Smooth muscle cell (in vitro differentiated cells): Measurements from ENCODE around the gene B4GAT1. TPM values are rescaled to one million over a fixed set of nuclear protein-coding genes. Genes with fewer than 3 reads are reported as not detected.
A peak's percentile ranks its signal among the peaks of the same experiment; 100 is the strongest.

Source experiments
- DNase-seq: peaks from one replicate; lab custom pipeline; 2025; ENCODE audit not compliant: unreplicated experiment; lab: John Stamatoyannopoulos, UW
- H2AFZ ChIP-seq: fragments of 200-600 bp; sonication (generic); 2 replicates; pipeline ENCODE4 v1.6.0; 2016; ENCODE audit warnings: antibody characterized with exemption, low read depth, mild to moderate bottlenecking
- H3F3A ChIP-seq: fragments of 200-600 bp; sonication (generic); 2 replicates; pipeline ENCODE4 v1.6.0; 2017; ENCODE audit warnings: antibody characterized with exemption, low read depth
- H3K27ac ChIP-seq: fragments of 200-600 bp; sonication (generic); 2 replicates; pipeline ENCODE4 v1.5.1; 2016; ENCODE audit warnings: low read depth, mild to moderate bottlenecking
- H3K27me3 ChIP-seq: fragments of 200-600 bp; sonication (generic); 2 replicates; pipeline ENCODE4 v1.6.1; 2016; ENCODE audit warnings: low read depth, mild to moderate bottlenecking
- H3K36me3 ChIP-seq: fragments of 200-600 bp; sonication (generic); 2 replicates; pipeline ENCODE4 v1.5.1; 2016; ENCODE audit warnings: low read depth
- H3K4me1 ChIP-seq: fragments of 200-600 bp; sonication (generic); 2 replicates; pipeline ENCODE4 v1.5.1; 2016; ENCODE audit warnings: low read depth
- H3K4me2 ChIP-seq: fragments of 200-600 bp; sonication (generic); 2 replicates; pipeline ENCODE4 v1.6.0; 2016; ENCODE audit warnings: mild to moderate bottlenecking
- H3K4me3 ChIP-seq: fragments of 200-600 bp; sonication (generic); 2 replicates; pipeline ENCODE4 v1.5.1; 2016; ENCODE audit warnings: mild to moderate bottlenecking
- H3K79me2 ChIP-seq: fragments of 200-600 bp; sonication (generic); 2 replicates; pipeline ENCODE4 v1.6.0; 2016; ENCODE audit warnings: low read depth, mild to moderate bottlenecking
- H3K9ac ChIP-seq: fragments of 200-600 bp; sonication (generic); 2 replicates; pipeline ENCODE4 v1.6.0; 2016; ENCODE audit warnings: low read depth
- H3K9me3 ChIP-seq: fragments of 200-600 bp; sonication (generic); replicated peaks from 2 replicates; pipeline ENCODE4 v1.5.1; 2016; ENCODE audit warnings: low read depth
- H4K20me1 ChIP-seq: fragments of 200-600 bp; sonication (generic); 2 replicates; pipeline ENCODE4 v1.6.0; 2016; ENCODE audit warnings: low read depth
- WGBS: methylation state at CpG from one replicate; pipeline ENCODE4 v1.1.7; 2016; ENCODE audit warnings: low lambda C conversion rate; 5-methylcytosine and 5-hydroxymethylcytosine counted together
- polyA plus RNA-seq: library from polyadenylated mRNA; unstranded; fragments of >200 nt; fragmentation: Nextera tagmentation; extraction: Ambion mirVana; gene quantifications from 2 replicates; pipeline ENCODE4 v1.2.1, GENCODE V29; 2016
- total RNA-seq: library from RNA; depleted of rRNA; stranded (reverse); fragments of >200 nt; gene quantifications from 2 replicates; pipeline ENCODE4 v1.2.3, GENCODE V29; 2014
- TF ChIP-seq, protein P1 (sequence below): fragments of 200-600 bp; sonication (generic); IDR thresholded peaks from 2 replicates; pipeline ENCODE4 v1.5.1; 2017; ENCODE audit warnings: borderline replicate concordance, mild to moderate bottlenecking, antibody characterized with exemption; ENCODE audit not compliant: insufficient read depth, poor library complexity, severe bottlenecking

The B4GAT1 gene
- total and polyA plus RNA-seq, 2 experiments from 2014 or later = 27.1 to 35.1 TPM

- H3K27ac ChIP-seq = no peak overlapping the region
- no peak for DNase-seq
- H3K79me2 ChIP-seq = peaks cover 31% of the 10 kb centered on the region
- peak overlapping the region; percentile 69 for H3K9ac ChIP-seq
- no peaks in the 10 kb centered on the region for H3K36me3 ChIP-seq
- H3K4me2 ChIP-seq = peak overlapping the region; percentile 89
- peak overlapping the region; percentile 85 for H3K4me3 ChIP-seq
- no peaks in the 10 kb centered on the region for H3K27me3 ChIP-seq
- TF ChIP-seq, protein P1, sequence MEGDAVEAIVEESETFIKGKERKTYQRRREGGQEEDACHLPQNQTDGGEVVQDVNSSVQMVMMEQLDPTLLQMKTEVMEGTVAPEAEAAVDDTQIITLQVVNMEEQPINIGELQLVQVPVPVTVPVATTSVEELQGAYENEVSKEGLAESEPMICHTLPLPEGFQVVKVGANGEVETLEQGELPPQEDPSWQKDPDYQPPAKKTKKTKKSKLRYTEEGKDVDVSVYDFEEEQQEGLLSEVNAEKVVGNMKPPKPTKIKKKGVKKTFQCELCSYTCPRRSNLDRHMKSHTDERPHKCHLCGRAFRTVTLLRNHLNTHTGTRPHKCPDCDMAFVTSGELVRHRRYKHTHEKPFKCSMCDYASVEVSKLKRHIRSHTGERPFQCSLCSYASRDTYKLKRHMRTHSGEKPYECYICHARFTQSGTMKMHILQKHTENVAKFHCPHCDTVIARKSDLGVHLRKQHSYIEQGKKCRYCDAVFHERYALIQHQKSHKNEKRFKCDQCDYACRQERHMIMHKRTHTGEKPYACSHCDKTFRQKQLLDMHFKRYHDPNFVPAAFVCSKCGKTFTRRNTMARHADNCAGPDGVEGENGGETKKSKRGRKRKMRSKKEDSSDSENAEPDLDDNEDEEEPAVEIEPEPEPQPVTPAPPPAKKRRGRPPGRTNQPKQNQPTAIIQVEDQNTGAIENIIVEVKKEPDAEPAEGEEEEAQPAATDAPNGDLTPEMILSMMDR = no peak
- H3F3A ChIP-seq = no peaks in the 10 kb centered on the region
- no peaks in the 10 kb centered on the region for H3K9me3 ChIP-seq
- 43% methylated on average over 59 of the region's 68 CpGs for WGBS
- H3K4me1 ChIP-seq = peaks cover 28% of the 10 kb centered on the region
- no peaks in the 10 kb centered on the region for H4K20me1 ChIP-seq
- peak overlapping the region; percentile 70 for H2AFZ ChIP-seq
These were observed 679 bp downstream of the B4GAT1 start for GRCh38 chr11:66346476-66347424.

GRCh38 chr11:66345316-66345649 is 2.1 kb downstream of the B4GAT1 start:
- H3K79me2 ChIP-seq = peaks cover 31% of the 10 kb centered on the region
- H3K4me2 ChIP-seq = peak overlapping the region; percentile 91
- no peaks in the 10 kb centered on the region for H3K27me3 ChIP-seq
- H3K4me1 ChIP-seq = peaks cover 28% of the 10 kb centered on the region
- H3K27ac ChIP-seq = peak overlapping the region; percentile 88
- 13% methylated on average over 7 of the region's 7 CpGs for WGBS
- H2AFZ ChIP-seq = peak overlapping the region; percentile 89
- no peaks in the 10 kb centered on the region for H3F3A ChIP-seq
- H4K20me1 ChIP-seq = no peaks in the 10 kb centered on the region
- H3K9ac ChIP-seq = peak overlapping the region; percentile 95
- TF ChIP-seq, protein P1 = no peak
- H3K36me3 ChIP-seq = no peaks in the 10 kb centered on the region
- peak overlapping the region; percentile 95 for H3K4me3 ChIP-seq
- no peak for DNase-seq
- H3K9me3 ChIP-seq = no peaks in the 10 kb centered on the region

DNA sequence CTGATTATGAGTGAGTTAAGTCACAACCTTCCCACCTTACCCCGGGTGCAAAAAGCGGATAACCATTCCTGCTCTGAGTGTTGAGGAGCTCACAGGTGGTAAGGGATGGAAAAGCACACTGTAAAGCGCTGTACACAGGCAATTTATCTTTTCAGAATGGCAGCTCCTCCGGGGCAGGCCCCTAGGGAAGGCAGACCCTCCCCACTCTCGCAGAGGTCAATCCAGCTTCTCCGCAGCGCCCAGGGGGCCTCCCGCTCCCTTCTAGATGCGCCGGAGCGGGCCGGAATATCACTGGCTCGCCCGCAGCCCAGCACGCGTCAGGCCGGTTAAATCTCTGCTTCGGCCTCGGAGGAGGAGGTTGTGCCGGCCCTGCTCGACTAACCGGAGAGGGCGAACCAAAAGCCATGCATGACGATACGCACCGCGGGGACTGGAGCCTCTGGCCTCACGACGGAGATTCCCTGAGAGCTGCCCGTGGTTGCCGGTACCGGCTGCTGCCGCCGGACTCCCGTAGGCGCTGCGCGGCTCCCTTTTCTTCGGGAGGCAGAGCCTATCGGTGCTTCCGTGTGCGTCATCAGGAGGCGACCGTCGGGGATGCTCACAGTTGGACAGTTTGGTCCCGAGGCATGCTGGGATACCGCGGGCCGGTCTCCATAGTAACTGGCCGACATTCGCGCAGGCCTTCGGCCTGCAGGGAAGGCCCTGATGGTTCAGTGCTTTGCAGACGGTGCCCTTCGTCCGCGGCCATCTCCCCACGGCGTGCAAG is 2.7 kb downstream of the B4GAT1 start, which contains the start of gene BRMS1:
BRMS1 (minus strand) TSS at position 555 of the 766 bp plus-strand sequence. CDS start 2,870 bp downstream, outside the sequence.
- Histone ChIP-seq H3K79me2 (peaks cover 31% of the 10 kb centered on the region), H4K20me1 (no peaks in the 10 kb centered on the region), H3K36me3 (no peaks in the 10 kb centered on the region), H3K4me2 (peak within 1 kb of the TSS; percentile 91), H3K9me3 (no peaks in the 10 kb centered on the region), H3K27ac (peak within 1 kb of the TSS; percentile 88), H3K27me3 (no peaks in the 10 kb centered on the region), H3K9ac (peak within 1 kb of the TSS; percentile 95), H3K4me1 (peaks cover 28% of the 10 kb centered on the region), H3K4me3 (peak within 1 kb of the TSS; percentile 95), H3F3A (no peaks in the 10 kb centered on the region), H2AFZ (peak within 1 kb of the TSS; percentile 89)
- TF ChIP-seq, protein P1 = no peak
- DNase-seq = peak; percentile 81
- WGBS = 1% methylated on average over 59 of the region's 59 CpGs
